Gastrocnemius medialis (tissue), 4 donors: ENCODE measurements around the gene CD52. TPM values are rescaled to one million over a fixed set of nuclear protein-coding genes. Genes with fewer than 3 reads are reported as not detected.
A peak's percentile ranks its signal among the peaks of the same experiment; 100 is the strongest.

ENCODE experiments used
- ATAC-seq, 2 donors: fragments of 150-250 bp; one replicate each; pipeline ENCODE4 v1.9.1; 2016
- DNase-seq, 2 donors: peaks; one replicate each; pipeline ENCODE4 v3.0.0-alpha.2; 2019
- H3K27ac ChIP-seq, 4 donors: fragments of 200-600 bp; sonication (generic); 1 replicate in 1 of 4; 2 replicates in 3 of 4; pipeline ENCODE4 v1.5.1; 2016 to 2018; ENCODE audit warnings: mild to moderate bottlenecking in 2 of 4, moderate library complexity in 1 of 4
- H3K27me3 ChIP-seq, 3 donors: fragments of 200-600 bp; sonication (generic) in 2 of 3; 1 replicate in 1 of 3; 2 replicates in 2 of 3; pipeline versions ENCODE4 v1.5.1 to v1.6.0; 2016 to 2019; ENCODE audit warnings: mild to moderate bottlenecking in 1 of 3, moderate library complexity in 1 of 3
- H3K36me3 ChIP-seq, 2 donors: fragments of 200-600 bp; sonication (generic) in 1 of 2; one replicate each; pipeline ENCODE4 v1.5.1; 2017 to 2018
- H3K4me1 ChIP-seq, 2 donors: fragments of 200-600 bp; sonication (generic) in 1 of 2; one replicate each; pipeline ENCODE4 v1.5.1; 2016 to 2017; ENCODE audit warnings: mild to moderate bottlenecking in 2 of 2
- H3K4me3 ChIP-seq, 4 donors: fragments of 200-600 bp; sonication (generic) in 3 of 4; 1 replicate in 1 of 4; 2 replicates in 3 of 4; pipeline ENCODE4 v1.5.1; 2016 to 2019; ENCODE audit warnings: mild to moderate bottlenecking in 2 of 4
- H3K9me3 ChIP-seq, 3 donors: fragments of 200-600 bp; sonication (generic) in 2 of 3; 1 replicate in 1 of 3; 2 replicates in 2 of 3; pipeline ENCODE4 v1.5.1; 2016 to 2019
- POLR2A ChIP-seq, 2 donors: fragments of 450-650 bp; IDR thresholded peaks; one replicate each; pipeline ENCODE4 v1.6.1; 2017; ENCODE audit warnings: antibody characterized with exemption in 2 of 2, mild to moderate bottlenecking in 2 of 2, moderate library complexity in 2 of 2
- in situ Hi-C, 4 donors: fragments of 200-750 bp; cut with MboI; loops; one replicate each; pipeline versions ENCODE4 v1.15.0 to v1.8.0; 2017; ENCODE audit warnings: low sequenced_read_pairs in 4 of 4
- intact Hi-C: fragments of 100-400 bp; cut with DNase I; formaldehyde crosslinking; loops from one replicate; pipeline ENCODE4 v1.15.1; 2023; ENCODE audit warnings: low total_unique reads
- total RNA-seq, 4 donors: library from RNA; depleted of rRNA; stranded (reverse); fragments of >200 nt; gene quantifications; one replicate each; pipeline versions ENCODE4 v1.1.0 to v1.2.3, GENCODE V29; 2016
- TF ChIP-seq, protein P1 (sequence below), 5 experiments: fragments of 450-650 bp in 3 of 5; fragments of 200-600 bp in 2 of 5; sonication (generic) in 2 of 5; IDR thresholded peaks in 4 of 5; conservative IDR thresholded peaks in 1 of 5; 1 replicate in 4 of 5; 2 replicates in 1 of 5; pipeline ENCODE4 v1.5.1; 2016 to 2019; ENCODE audit warnings: antibody characterized with exemption in 5 of 5, mild to moderate bottlenecking in 3 of 5, moderate library complexity in 3 of 5

The CD52 gene
- total RNA-seq, 4 donors from 2014 or later: 1.4 to 2.8 TPM; not detected in 2

- H3K27me3 ChIP-seq: peaks cover 35 to 47% (median 38%) of the 10 kb centered on the region in 3 donors
- no peak overlapping the region for H3K27ac ChIP-seq
- H3K4me1 ChIP-seq: peaks cover 0 to 5% of the 10 kb centered on the region in 2 donors
- intact Hi-C loops: no loop called here
- no peak for DNase-seq
- no peak for ATAC-seq
- H3K4me3 ChIP-seq: no peak overlapping the region
- H3K9me3 ChIP-seq: no peaks in the 10 kb centered on the region
- in situ Hi-C loops: no loop called here
- no peak for TF ChIP-seq POLR2A (IDR thresholded peaks at IDR 0.05)
- TF ChIP-seq, protein P1, sequence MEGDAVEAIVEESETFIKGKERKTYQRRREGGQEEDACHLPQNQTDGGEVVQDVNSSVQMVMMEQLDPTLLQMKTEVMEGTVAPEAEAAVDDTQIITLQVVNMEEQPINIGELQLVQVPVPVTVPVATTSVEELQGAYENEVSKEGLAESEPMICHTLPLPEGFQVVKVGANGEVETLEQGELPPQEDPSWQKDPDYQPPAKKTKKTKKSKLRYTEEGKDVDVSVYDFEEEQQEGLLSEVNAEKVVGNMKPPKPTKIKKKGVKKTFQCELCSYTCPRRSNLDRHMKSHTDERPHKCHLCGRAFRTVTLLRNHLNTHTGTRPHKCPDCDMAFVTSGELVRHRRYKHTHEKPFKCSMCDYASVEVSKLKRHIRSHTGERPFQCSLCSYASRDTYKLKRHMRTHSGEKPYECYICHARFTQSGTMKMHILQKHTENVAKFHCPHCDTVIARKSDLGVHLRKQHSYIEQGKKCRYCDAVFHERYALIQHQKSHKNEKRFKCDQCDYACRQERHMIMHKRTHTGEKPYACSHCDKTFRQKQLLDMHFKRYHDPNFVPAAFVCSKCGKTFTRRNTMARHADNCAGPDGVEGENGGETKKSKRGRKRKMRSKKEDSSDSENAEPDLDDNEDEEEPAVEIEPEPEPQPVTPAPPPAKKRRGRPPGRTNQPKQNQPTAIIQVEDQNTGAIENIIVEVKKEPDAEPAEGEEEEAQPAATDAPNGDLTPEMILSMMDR (IDR thresholded peaks at IDR 0.05 in 4 of 5, conservative IDR thresholded peaks at IDR 0.05 in 1 of 5): no peak
- no peaks in the 10 kb centered on the region for H3K36me3 ChIP-seq
These were observed 43.9 kb downstream of the CD52 start for GRCh38 chr1:26361605-26362122.

- no peak overlapping the region for H3K4me3 ChIP-seq
- peaks cover 0 to 5% of the 10 kb centered on the region in 2 donors for H3K4me1 ChIP-seq
- H3K36me3 ChIP-seq: no peaks in the 10 kb centered on the region
- no peaks in the 10 kb centered on the region for H3K9me3 ChIP-seq
- H3K27me3 ChIP-seq: peaks cover 35 to 47% (median 38%) of the 10 kb centered on the region in 3 donors
- DNase-seq (no peak), ATAC-seq (no peak)
- H3K27ac ChIP-seq: no peak overlapping the region
- in situ Hi-C loops (no loop called here), intact Hi-C loops (no loop called here)
- TF ChIP-seq, protein P1 (IDR thresholded peaks at IDR 0.05 in 4 of 5, conservative IDR thresholded peaks at IDR 0.05 in 1 of 5): no peak
- TF ChIP-seq POLR2A (IDR thresholded peaks at IDR 0.05): no peak
These were observed 44.6 kb downstream of the CD52 start for GRCh38 chr1:26362331-26362730.

- Histone ChIP-seq H3K27ac (no peak overlapping the region), H3K27me3 (peaks cover 27 to 42% (median 33%) of the 10 kb centered on the region in 3 donors), H3K4me1 (peaks cover 0 to 5% of the 10 kb centered on the region in 2 donors), H3K36me3 (no peaks in the 10 kb centered on the region), H3K4me3 (no peak overlapping the region), H3K9me3 (no peaks in the 10 kb centered on the region)
- TF ChIP-seq, protein P1 (IDR thresholded peaks at IDR 0.05 in 4 of 5, conservative IDR thresholded peaks at IDR 0.05 in 1 of 5): peak; percentile 55 to 85 (median 76)
- no peak for TF ChIP-seq POLR2A (IDR thresholded peaks at IDR 0.05)
- peak; percentile 39 to 79 for ATAC-seq
- intact Hi-C loops (no loop called here), in situ Hi-C loops (no loop called here)
- peak; percentile 20 to 55 for DNase-seq
These were observed 46.0 kb downstream of the CD52 start for GRCh38 chr1:26363549-26364448.

GRCh38 chr1:26364956-26365355 lies 47.2 kb downstream of the CD52 start:
- intact Hi-C loops (no loop called here), in situ Hi-C loops (no loop called here)
- peaks cover 0 to 5% of the 10 kb centered on the region in 2 donors for H3K4me1 ChIP-seq
- H3K27ac ChIP-seq: no peak overlapping the region
- no peaks in the 10 kb centered on the region for H3K9me3 ChIP-seq
- peaks cover 18 to 34% (median 24%) of the 10 kb centered on the region in 3 donors for H3K27me3 ChIP-seq
- ATAC-seq: no peak
- no peak overlapping the region for H3K4me3 ChIP-seq
- TF ChIP-seq POLR2A (IDR thresholded peaks at IDR 0.05): no peak
- TF ChIP-seq, protein P1 (IDR thresholded peaks at IDR 0.05 in 4 of 5, conservative IDR thresholded peaks at IDR 0.05 in 1 of 5): no peak
- no peak for DNase-seq
- H3K36me3 ChIP-seq: no peaks in the 10 kb centered on the region
